GM12878 (cell line): ENCODE results near the gene PLS3. TPM values are rescaled to one million over a fixed set of nuclear protein-coding genes. Genes with fewer than 3 reads are reported as not detected.

Experiments used
- ATAC-seq: fragments of 200-7000 bp; cut with Tn5 transposase; 3 replicates; pipeline ENCODE4 v1.9.1; 2020; ENCODE audit warnings: mild to moderate bottlenecking, moderate library complexity
- BruUV-seq: library from RNA; stranded (reverse); fragments of 400-500 nt; replicated peaks from 2 replicates; lab custom pipeline; 2021; lab: Mats Ljungman, UMichigan
- CTCF ChIA-PET: fragments of 300-600 bp; sonication (Branson Sonifier 250); formaldehyde crosslinking; extraction: SDS; loops from one replicate; lab custom pipeline; 2021; ENCODE audit warnings: inconsistent platforms; lab: Yijun Ruan, JAX
- POLR2A ChIA-PET: fragments of 350-600 bp; formaldehyde crosslinking; extraction: SDS; loops from one replicate; lab custom pipeline; 2021; ENCODE audit warnings: inconsistent platforms; lab: Charles Lee
- RAD21 ChIA-PET: fragments of 300-600 bp; sonication (Branson Sonifier 250); formaldehyde crosslinking; loops from one replicate; lab custom pipeline; 2023; ENCODE audit warnings: antibody characterized with exemption; ENCODE audit not compliant: unreplicated experiment; lab: Charles Lee
- SMC1A ChIA-PET: fragments of 300-600 bp; sonication (Branson Sonifier 250); formaldehyde crosslinking; loops from one replicate; lab custom pipeline; 2023; ENCODE audit not compliant: unreplicated experiment, uncharacterized antibody; lab: Charles Lee
- DNase-seq: peaks from one replicate; pipeline ENCODE4 v3.0.0-alpha.2; 2011; ENCODE audit warnings: low read depth, low spot score
- FAIRE-seq: peaks from 3 replicates; lab custom pipeline; 2011; peaks lifted over from hg19 to GRCh38; lab: Jason Lieb, UNC
- H2AFZ ChIP-seq: 2 replicates; pipeline ENCODE4 v1.6.0; 2011; ENCODE audit warnings: low read depth, low read length, control low read depth; ENCODE audit not compliant: control insufficient read depth
- H3K27ac ChIP-seq: 2 replicates; pipeline ENCODE4 v1.5.1; 2011; ENCODE audit warnings: control low read depth; ENCODE audit not compliant: control insufficient read depth, insufficient read depth
- H3K27me3 ChIP-seq, 2 experiments: replicated peaks in 1 of 2; 2 replicates each; pipeline versions ENCODE4 v1.6.0 to v1.6.1; 2011; ENCODE audit warnings: low read length in 1 of 2; ENCODE audit not compliant: control insufficient read depth in 2 of 2, insufficient read depth in 2 of 2
- H3K36me3 ChIP-seq, 2 experiments: 2 replicates each; pipeline ENCODE4 v1.5.1; 2011; ENCODE audit warnings: low read length in 1 of 2; ENCODE audit not compliant: control insufficient read depth in 2 of 2, insufficient read depth in 2 of 2
- H3K4me1 ChIP-seq: 2 replicates; pipeline ENCODE4 v1.6.1; 2011; ENCODE audit warnings: mild to moderate bottlenecking, low read length, moderate library complexity, mixed read lengths; ENCODE audit not compliant: control insufficient read depth, insufficient read depth
- H3K4me2 ChIP-seq: 2 replicates; pipeline ENCODE4 v1.6.0; 2011; ENCODE audit warnings: control low read depth; ENCODE audit not compliant: control insufficient read depth, insufficient read depth
- H3K4me3 ChIP-seq: fragments of 200-600 bp; sonication (generic); 2 replicates; pipeline ENCODE4 v1.5.1; 2016
- H3K79me2 ChIP-seq: 2 replicates; pipeline ENCODE4 v1.6.0; 2011; ENCODE audit warnings: low read length; ENCODE audit not compliant: control insufficient read depth, insufficient read depth
- H3K9ac ChIP-seq: 2 replicates; pipeline ENCODE4 v1.8.0; 2011; ENCODE audit warnings: low read length, control low read depth, mixed read lengths; ENCODE audit not compliant: control insufficient read depth, insufficient read depth
- H3K9me3 ChIP-seq: replicated peaks from 3 replicates; pipeline ENCODE4 v1.5.1; 2011; ENCODE audit warnings: mild to moderate bottlenecking, low read length; ENCODE audit not compliant: control insufficient read depth, insufficient read depth
- H4K20me1 ChIP-seq: 2 replicates; pipeline ENCODE4 v1.6.0; 2011; ENCODE audit not compliant: control insufficient read depth, insufficient read depth
- ETV6 ChIP-seq, 2 experiments: fragments of 450-650 bp in 1 of 2; IDR thresholded peaks in 1 of 2; conservative IDR thresholded peaks in 1 of 2; 2 replicates each; pipeline ENCODE4 v1.6.1; 2014; ENCODE audit warnings: antibody characterized with exemption in 1 of 2, borderline replicate concordance in 1 of 2, low read depth in 1 of 2, mild to moderate bottlenecking in 1 of 2, moderate library complexity in 1 of 2
- SUPT20H ChIP-seq: IDR thresholded peaks from 2 replicates; pipeline ENCODE4 v1.6.1; 2011; ENCODE audit warnings: low read depth, mild to moderate bottlenecking, low read length, moderate library complexity, borderline replicate concordance; ENCODE audit not compliant: control insufficient read depth
- ZSCAN29 ChIP-seq: fragments of 450-650 bp; IDR thresholded peaks from 2 replicates; pipeline ENCODE4 v1.6.1; 2017; ENCODE audit warnings: mild to moderate bottlenecking, moderate library complexity
- WGBS: methylation state at CpG from one replicate; pipeline ENCODE4 v1.1.6; 2016; ENCODE audit warnings: low lambda C conversion rate; ENCODE audit not compliant: insufficient replicate concordance, insufficient coverage; ENCODE audit errors: missing lambda C conversion rate; 5-methylcytosine and 5-hydroxymethylcytosine counted together
- in situ Hi-C: fragments of 300-500 bp; cut with MboI; formaldehyde crosslinking; loops from 9 replicates; pipeline ENCODE4 v1.14.3; 2018; ENCODE audit warnings: mixed read lengths
- intact Hi-C: fragments of 100-400 bp; cut with micrococcal nuclease; formaldehyde crosslinking; loops from one replicate; pipeline ENCODE4 v1.14.2; 2022; ENCODE audit not compliant: unreplicated experiment
- polyA plus RNA-seq, 11 experiments: library from polyadenylated mRNA; depleted of rRNA in 4 of 11; unstranded in 6 of 11; stranded (reverse) in 5 of 11; fragments of >200 nt; fragmentation: Nextera tagmentation in 4 of 11; fragmentation: Illumina TruSeq in 1 of 11; extraction: Ambion mirVana in 4 of 11; extraction: Trizol in 1 of 11; gene quantifications; 1 replicate in 1 of 11; 2 replicates in 10 of 11; pipeline versions ENCODE4 v1.2.1 to v1.2.3, GENCODE V29; 2011 to 2016; ENCODE audit warnings: inconsistent platforms in 2 of 11, missing spikeins in 2 of 11, low read depth in 1 of 11
- total RNA-seq, 4 experiments: library from RNA; depleted of rRNA in 3 of 4; stranded (reverse); fragments of >200 nt in 3 of 4; fragmentation: Illumina TruSeq in 1 of 4; extraction: Trizol in 1 of 4; gene quantifications; 2 replicates each; pipeline versions ENCODE4 v1.2.1 to v1.2.3, GENCODE V29; 2013 to 2021
- TF ChIP-seq, protein P1 (sequence below): fragments of 450-650 bp; IDR thresholded peaks from 2 replicates; pipeline ENCODE4 v1.6.1; 2016; ENCODE audit warnings: mild to moderate bottlenecking

The PLS3 gene
- total and polyA plus RNA-seq, 10 of the 15 experiments (the other 5 are each of a cell fraction or from before 2014, with no cell fraction given) = 47.6 to 236 (median 174) TPM

DNA sequence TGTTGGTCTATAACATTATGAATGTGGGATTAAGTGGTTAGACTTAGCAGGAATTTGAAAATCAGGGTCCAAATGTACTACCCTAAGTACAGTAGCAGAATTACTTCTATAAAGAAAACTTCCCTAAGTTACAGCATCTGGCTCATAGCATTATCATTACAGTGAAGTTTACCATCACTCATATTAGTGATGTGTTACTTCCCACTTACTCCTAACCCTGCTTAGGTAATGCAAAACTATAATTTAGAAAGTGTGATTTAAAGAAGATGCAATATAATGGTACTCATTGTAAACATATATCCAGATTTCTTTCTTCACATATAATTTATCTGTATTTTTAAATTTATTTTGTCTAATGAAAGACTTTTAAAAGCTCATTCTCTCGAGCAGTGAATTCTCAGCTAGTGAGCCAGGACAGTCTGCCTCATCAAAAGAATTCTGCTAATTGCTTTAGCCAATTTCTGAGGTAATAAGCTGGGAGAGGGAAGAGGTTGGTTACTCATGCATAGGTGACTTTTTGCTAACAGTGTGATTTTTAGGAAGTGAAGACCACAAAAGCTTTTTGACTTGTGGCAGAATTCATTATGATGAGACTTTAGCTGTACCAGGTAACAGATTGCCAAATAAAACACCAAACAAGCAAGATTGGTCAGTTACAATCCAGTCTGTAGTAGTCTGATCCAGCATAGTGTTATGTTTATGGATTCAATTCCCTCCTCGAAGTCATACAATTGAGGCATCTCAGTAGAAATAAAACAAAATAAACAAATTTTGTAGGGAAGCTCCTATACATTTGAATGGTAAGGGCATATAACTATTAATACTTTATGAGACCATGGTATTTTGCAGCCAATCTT is 21.0 kb downstream of the PLS3 start (continued):
- no peak for TF ChIP-seq ZSCAN29
- no peak for TF ChIP-seq SUPT20H

DNA sequence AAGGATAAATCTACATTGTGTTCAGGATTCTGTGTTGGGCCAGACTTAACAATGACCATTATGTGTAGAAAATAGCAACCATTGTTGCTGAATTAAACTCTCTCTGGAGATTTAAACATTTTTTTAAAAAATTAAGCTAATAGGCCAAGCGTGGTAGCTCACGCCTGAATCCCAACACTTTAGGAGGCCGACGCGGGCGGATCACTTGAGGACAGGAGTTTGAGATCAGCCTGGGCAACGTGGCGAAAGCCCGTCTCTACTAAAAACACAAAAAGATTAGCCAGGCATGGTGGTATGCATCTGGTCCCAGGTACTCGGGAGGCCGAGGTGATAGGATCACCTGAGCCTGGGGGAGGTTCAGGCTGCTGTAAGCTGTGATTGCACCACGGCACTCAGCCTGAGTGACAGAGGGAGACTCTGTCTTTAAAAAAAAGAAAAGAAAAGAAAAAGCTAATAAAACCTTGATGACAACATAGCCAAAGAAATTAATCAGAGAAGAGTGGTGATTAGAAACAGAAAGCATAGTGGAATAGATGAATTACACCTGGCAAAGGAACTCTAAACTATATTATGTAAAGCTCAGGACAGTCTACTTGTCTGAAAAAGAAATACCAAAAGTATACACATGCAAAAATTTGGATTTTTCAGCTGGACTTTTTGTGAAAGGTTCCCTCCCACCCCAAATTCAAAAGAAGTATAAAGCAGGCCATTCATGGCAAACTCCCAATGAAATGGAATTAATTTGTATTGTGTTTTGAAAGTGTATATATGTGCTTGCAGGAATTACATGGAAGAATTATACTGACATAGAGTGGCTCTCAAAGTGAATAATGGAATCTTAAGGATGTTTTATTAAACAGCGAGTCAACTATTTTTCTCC is 21.9 kb downstream of the PLS3 start:
- 60% methylated on average over 13 of the region's 13 CpGs for WGBS
- no peak overlapping the region for H3K4me2 ChIP-seq
- CTCF ChIA-PET = interaction anchor here (0.7 to 2.5 kb wide), 7 partner anchors 9 to 113 kb away, joined by 3 to 11 read pairs (median 4); no protein-coding TSS in a partner anchor
- H3K36me3 ChIP-seq = no peaks in the 10 kb centered on the region
- H3K79me2 ChIP-seq = no peaks in the 10 kb centered on the region; the same call in 1 of the 2 replicates
- no peak for TF ChIP-seq ETV6 (conservative IDR thresholded peaks at IDR 0.05 in 1 of 2, IDR thresholded peaks at IDR 0.05 in 1 of 2; ENCODE audit: borderline replicate concordance in 1 of 2, low read depth in 1 of 2)
- TF ChIP-seq, protein P1, sequence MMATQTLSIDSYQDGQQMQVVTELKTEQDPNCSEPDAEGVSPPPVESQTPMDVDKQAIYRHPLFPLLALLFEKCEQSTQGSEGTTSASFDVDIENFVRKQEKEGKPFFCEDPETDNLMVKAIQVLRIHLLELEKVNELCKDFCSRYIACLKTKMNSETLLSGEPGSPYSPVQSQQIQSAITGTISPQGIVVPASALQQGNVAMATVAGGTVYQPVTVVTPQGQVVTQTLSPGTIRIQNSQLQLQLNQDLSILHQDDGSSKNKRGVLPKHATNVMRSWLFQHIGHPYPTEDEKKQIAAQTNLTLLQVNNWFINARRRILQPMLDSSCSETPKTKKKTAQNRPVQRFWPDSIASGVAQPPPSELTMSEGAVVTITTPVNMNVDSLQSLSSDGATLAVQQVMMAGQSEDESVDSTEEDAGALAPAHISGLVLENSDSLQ = peak; percentile 68
- H3K27me3 ChIP-seq = no peaks in the 10 kb centered on the region
- H3K9ac ChIP-seq = no peak overlapping the region
- DNase-seq (no peak), ATAC-seq (peak; percentile 31; the same call in 2 of the 3 replicates), FAIRE-seq (no peak)
- H4K20me1 ChIP-seq = no peaks in the 10 kb centered on the region
- no peak overlapping the region for H3K4me3 ChIP-seq
- in situ Hi-C loops = no loop called here
- no peak overlapping the region for H2AFZ ChIP-seq
- no peaks in the 10 kb centered on the region for H3K9me3 ChIP-seq
- RAD21 ChIA-PET = interaction anchor here (0.8 to 4.4 kb wide), 11 partner anchors 11 to 221 kb away, joined by 3 to 38 read pairs (median 4); no protein-coding TSS in a partner anchor
- intact Hi-C loops = no loop called here
- H3K27ac ChIP-seq = no peak overlapping the region
- POLR2A ChIA-PET = interaction anchor here (0.5 to 2.2 kb wide), 7 partner anchors 9 to 84 kb away, joined by 3 to 14 read pairs (median 4); no protein-coding TSS in a partner anchor
- SMC1A ChIA-PET = interaction anchor here (1.1 to 4.2 kb wide), 14 partner anchors 9 to 251 kb away, joined by 3 to 27 read pairs (median 7); no protein-coding TSS in a partner anchor
- no peaks in the 10 kb centered on the region for H3K4me1 ChIP-seq
- no TSS peak for BruUV-seq
